WERI-Rb-1 (cell line): ENCODE measurements around the gene KRTAP10-2.
"Not testable (repeated sequence)": the region's sequence is repeated elsewhere in the genome, so short reads cannot be mapped to it uniquely, and the experiment has no call there.

Source experiments
- DNase-seq: peaks from one replicate; pipeline ENCODE4 v3.0.0-alpha.2; 2020
- H3K27ac ChIP-seq: fragments of 250-450 bp; sonication (Bioruptor Pico); 2 replicates; pipeline ENCODE4 v1.5.1; 2020; ENCODE audit warnings: mild to moderate bottlenecking, moderate library complexity
- H3K27me3 ChIP-seq: fragments of 250-450 bp; sonication (Bioruptor Pico); 2 replicates; pipeline ENCODE4 v1.5.1; 2021; ENCODE audit warnings: mild to moderate bottlenecking, low read depth, moderate library complexity; ENCODE audit not compliant: insufficient read depth, severe bottlenecking
- H3K36me3 ChIP-seq: fragments of 250-450 bp; sonication (Bioruptor Pico); 2 replicates; pipeline ENCODE4 v1.5.1; 2020; ENCODE audit warnings: mild to moderate bottlenecking, moderate library complexity
- H3K4me3 ChIP-seq: 2 replicates; pipeline ENCODE4 v1.5.1; 2011; ENCODE audit warnings: low read depth, mild to moderate bottlenecking, control low read depth, low read length
- H3K9me3 ChIP-seq: fragments of 250-450 bp; sonication (Bioruptor Pico); 2 replicates; pipeline ENCODE4 v1.5.1; 2021; ENCODE audit warnings: mild to moderate bottlenecking, moderate library complexity; ENCODE audit not compliant: severe bottlenecking
- TF ChIP-seq, protein P1 (sequence below): IDR thresholded peaks from 2 replicates; pipeline ENCODE4 v1.5.1; 2011; ENCODE audit warnings: low read depth, mild to moderate bottlenecking, control low read depth, inconsistent platforms, low read length

Gene KRTAP10-2

GRCh38 chr21:44506279-44507255 lies 44.7 kb downstream of the KRTAP10-2 start:
- no peaks in the 10 kb centered on the region for H3K27me3 ChIP-seq
- H3K9me3 ChIP-seq, result no peaks in the 10 kb centered on the region
- H3K27ac ChIP-seq, result no peak overlapping the region
- no peak overlapping the region for H3K4me3 ChIP-seq
- DNase-seq, result peak; percentile 34
- TF ChIP-seq, protein P1, sequence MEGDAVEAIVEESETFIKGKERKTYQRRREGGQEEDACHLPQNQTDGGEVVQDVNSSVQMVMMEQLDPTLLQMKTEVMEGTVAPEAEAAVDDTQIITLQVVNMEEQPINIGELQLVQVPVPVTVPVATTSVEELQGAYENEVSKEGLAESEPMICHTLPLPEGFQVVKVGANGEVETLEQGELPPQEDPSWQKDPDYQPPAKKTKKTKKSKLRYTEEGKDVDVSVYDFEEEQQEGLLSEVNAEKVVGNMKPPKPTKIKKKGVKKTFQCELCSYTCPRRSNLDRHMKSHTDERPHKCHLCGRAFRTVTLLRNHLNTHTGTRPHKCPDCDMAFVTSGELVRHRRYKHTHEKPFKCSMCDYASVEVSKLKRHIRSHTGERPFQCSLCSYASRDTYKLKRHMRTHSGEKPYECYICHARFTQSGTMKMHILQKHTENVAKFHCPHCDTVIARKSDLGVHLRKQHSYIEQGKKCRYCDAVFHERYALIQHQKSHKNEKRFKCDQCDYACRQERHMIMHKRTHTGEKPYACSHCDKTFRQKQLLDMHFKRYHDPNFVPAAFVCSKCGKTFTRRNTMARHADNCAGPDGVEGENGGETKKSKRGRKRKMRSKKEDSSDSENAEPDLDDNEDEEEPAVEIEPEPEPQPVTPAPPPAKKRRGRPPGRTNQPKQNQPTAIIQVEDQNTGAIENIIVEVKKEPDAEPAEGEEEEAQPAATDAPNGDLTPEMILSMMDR, result no peak
- no peaks in the 10 kb centered on the region for H3K36me3 ChIP-seq

DNA sequence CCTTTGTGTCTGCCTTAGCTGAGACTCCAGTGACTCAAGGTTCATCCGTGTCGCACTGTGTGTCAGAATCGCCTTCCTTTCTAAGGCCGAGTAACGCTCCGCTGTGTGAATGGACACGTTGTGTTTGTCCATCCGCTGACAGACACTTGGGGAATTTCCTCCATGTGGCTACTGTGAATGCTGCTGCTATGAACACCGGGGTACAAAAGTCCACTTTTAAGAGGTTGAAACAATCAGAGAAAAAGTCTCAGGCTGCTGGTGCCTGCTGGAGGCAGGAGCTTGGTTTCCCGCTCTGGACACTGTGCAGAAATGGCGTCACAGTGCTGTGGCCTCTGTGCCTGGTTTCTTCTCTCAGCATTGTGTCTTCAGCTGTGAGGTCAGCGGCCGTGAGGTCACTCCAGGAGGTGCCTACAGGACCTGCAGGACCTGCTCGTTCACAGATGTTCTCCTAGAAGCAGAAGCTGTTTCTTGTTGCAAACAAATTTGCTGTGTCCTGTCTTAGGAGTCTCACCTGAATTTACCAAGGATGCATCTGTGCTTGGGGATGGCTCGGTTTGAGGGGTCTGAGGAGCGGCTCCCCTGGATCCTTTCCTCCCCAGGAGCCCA lies 45.5 kb downstream of the KRTAP10-2 start:
- no peaks in the 10 kb centered on the region for H3K27me3 ChIP-seq
- no peaks in the 10 kb centered on the region for H3K36me3 ChIP-seq
- no peaks in the 10 kb centered on the region for H3K9me3 ChIP-seq
- H3K4me3 ChIP-seq, result no peak overlapping the region
- TF ChIP-seq, protein P1, result no peak
- no peak overlapping the region for H3K27ac ChIP-seq
- no peak for DNase-seq

- no peak overlapping the region for H3K27ac ChIP-seq
- H3K4me3 ChIP-seq, result no peak overlapping the region
- TF ChIP-seq, protein P1, result no peak
- no peaks in the 10 kb centered on the region for H3K27me3 ChIP-seq
- no peaks in the 10 kb centered on the region for H3K9me3 ChIP-seq
- no peak for DNase-seq
- no peaks in the 10 kb centered on the region for H3K36me3 ChIP-seq
Measured at GRCh38 chr21:44503901-44504399, 47.4 kb downstream of the KRTAP10-2 start.

- DNase-seq, H3K27me3 ChIP-seq, H3K27ac ChIP-seq, H3K9me3 ChIP-seq, H3K36me3 ChIP-seq, H3K4me3 ChIP-seq: not testable (repeated sequence)
Measured at GRCh38 chr21:44503006-44503889, 48.1 kb downstream of the KRTAP10-2 start.

- Histone ChIP-seq H3K4me3 (no peak overlapping the region), H3K27ac (no peak overlapping the region), H3K9me3 (no peaks in the 10 kb centered on the region), H3K36me3 (no peaks in the 10 kb centered on the region), H3K27me3 (no peaks in the 10 kb centered on the region)
- DNase-seq, result no peak
- TF ChIP-seq, protein P1, result no peak
Measured at GRCh38 chr21:44502171-44502958, 48.9 kb downstream of the KRTAP10-2 start.
